T-helper 17 cell (primary cell): Measurements from ENCODE around the gene FRMPD4. TPM values are rescaled to one million over a fixed set of nuclear protein-coding genes. Genes with fewer than 3 reads are reported as not detected.

ENCODE experiments used
- ATAC-seq: fragments of 150-1000 bp; cut with Tn5 transposase; 2 replicates; pipeline ENCODE4 v1.10.0; 2021; ENCODE audit warnings: mild to moderate bottlenecking, moderate library complexity
- DNase-seq, 3 donors: peaks; one replicate each; pipeline versions ENCODE4 v3.0.0 to v3.0.0-alpha.2; 2020 to 2021
- H3K9me3 ChIP-seq: one replicate; pipeline ENCODE4 v1.7.0; 2013; ENCODE audit warnings: low read length, mild to moderate bottlenecking; ENCODE audit not compliant: control insufficient read depth, poor library complexity, severe bottlenecking
- H3K27ac Mint-ChIP-seq: one replicate; pipeline ENCODE4 v1.8.0; 2022; ENCODE audit warnings: mild to moderate bottlenecking, moderate library complexity, mixed read lengths
- H3K27me3 Mint-ChIP-seq: one replicate; pipeline ENCODE4 v1.8.0; 2022; ENCODE audit warnings: mixed read lengths
- H3K36me3 Mint-ChIP-seq: one replicate; pipeline ENCODE4 v1.8.0; 2022; ENCODE audit warnings: low read depth, mixed read lengths
- H3K4me1 Mint-ChIP-seq: one replicate; pipeline ENCODE4 v1.8.0; 2022; ENCODE audit warnings: mild to moderate bottlenecking, mixed read lengths
- H3K4me3 Mint-ChIP-seq: one replicate; pipeline ENCODE4 v1.8.0; 2022; ENCODE audit warnings: mild to moderate bottlenecking, moderate library complexity, mixed read lengths
- total RNA-seq, 4 donors: library from RNA in 2 of 4; stranded (reverse) in 2 of 4; gene quantifications; one replicate each; pipeline ENCODE4 v1.2.3 and lab custom pipeline; 2022 to 2026

Gene FRMPD4
- total RNA-seq, 2 donors from 2014 or later: not detected

DNA sequence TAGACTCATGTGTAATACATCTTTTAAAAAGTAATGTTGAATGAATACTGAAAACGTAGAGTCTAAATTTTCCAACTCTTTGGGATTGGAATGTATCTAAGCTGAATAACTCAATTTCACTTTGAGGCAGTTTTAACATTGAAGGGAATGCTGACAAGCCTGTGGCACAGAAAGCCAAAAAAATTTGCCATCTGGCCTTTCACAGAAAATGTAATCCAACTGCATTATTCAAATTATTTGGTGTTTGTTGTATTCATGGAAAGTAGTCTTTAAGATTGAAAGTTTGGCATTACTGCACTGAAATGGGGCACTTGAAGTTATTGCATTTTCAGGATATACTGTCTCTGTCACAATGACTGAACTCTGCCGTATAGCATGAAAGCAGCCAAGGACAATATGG, 186.9 kb downstream of the FRMPD4 start:
- no peak overlapping the region for H3K4me3 Mint-ChIP-seq
- ATAC-seq: no peak
- DNase-seq: no peak

DNA sequence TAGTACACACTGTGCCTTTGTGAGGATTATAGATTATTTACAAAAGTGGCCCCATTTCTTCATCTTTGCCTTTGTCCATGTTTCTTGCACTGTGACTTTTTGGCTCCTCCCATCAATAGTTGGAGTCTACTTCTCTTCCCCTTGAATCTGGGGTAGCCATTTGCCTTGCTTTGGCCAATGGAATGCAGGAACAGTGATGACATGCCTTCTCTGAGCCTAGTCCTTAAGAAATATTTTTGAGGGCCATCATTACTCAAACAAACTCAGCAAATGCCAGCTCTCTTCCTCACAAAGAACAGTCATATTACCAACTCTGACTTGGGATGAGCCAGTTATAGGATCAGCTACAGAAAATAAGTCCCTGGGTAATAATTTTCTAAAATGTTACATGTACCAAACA, 189.6 kb downstream of the FRMPD4 start:
- Mint-ChIP-seq H3K4me3 (no peak overlapping the region), H3K27me3 (no peaks in the 10 kb centered on the region), H3K36me3 (no peaks in the 10 kb centered on the region), H3K4me1 (no peaks in the 10 kb centered on the region), H3K27ac (no peak overlapping the region)
- DNase-seq: no peak
- H3K9me3 ChIP-seq: no peaks in the 10 kb centered on the region
- ATAC-seq: no peak

More for the DNA sequence above, 186.9 kb downstream of the FRMPD4 start:
- H3K9me3 ChIP-seq: no peaks in the 10 kb centered on the region
- Mint-ChIP-seq H3K4me1 (no peaks in the 10 kb centered on the region), H3K36me3 (no peaks in the 10 kb centered on the region), H3K27me3 (no peaks in the 10 kb centered on the region), H3K27ac (no peak overlapping the region)

DNA sequence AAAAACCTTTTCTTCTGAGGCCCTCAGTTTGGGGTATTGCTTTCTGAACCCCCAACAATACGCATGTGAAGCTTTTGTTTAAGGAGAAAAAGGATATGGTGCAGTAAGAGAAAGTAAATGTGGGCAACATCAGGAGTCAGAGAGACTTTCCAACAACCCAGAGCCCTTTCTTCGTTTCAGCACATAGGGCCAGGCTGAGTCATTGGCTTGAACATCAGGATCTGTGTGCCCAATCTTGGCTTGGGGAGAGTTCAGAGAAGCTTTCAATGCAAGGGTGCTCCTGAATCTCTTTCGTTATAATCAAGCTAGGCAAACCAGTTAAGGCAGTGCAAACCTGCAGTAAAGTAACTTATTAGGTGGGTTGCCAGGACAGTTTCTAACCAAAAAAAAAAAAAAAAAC, 191.2 kb downstream of the FRMPD4 start:
- H3K9me3 ChIP-seq: no peaks in the 10 kb centered on the region
- no peak for ATAC-seq
- H3K4me3 Mint-ChIP-seq: no peak overlapping the region

DNA sequence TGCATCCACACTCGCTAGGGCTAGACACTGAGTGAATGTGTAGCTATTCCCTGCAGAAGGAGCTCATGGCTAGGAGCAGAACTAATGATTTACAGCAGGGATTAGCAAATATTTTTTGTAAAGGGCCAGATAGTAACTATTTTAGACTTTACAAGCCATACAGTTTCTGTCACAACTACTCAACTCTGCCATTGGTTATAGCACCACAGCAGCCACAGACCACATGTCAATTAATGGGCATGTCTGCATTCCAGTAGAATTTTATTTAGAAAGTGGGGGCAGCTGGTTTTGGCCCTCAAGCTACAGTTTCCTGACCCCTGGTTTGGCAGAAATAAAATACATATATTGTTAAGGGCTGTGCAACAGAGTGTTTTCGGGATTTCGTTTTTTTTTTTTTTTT, 192.6 kb downstream of the FRMPD4 start:
- no peaks in the 10 kb centered on the region for H3K27me3 Mint-ChIP-seq
- no peaks in the 10 kb centered on the region for H3K4me1 Mint-ChIP-seq
- ATAC-seq (no peak), DNase-seq (no peak)
- H3K9me3 ChIP-seq: no peaks in the 10 kb centered on the region
- H3K27ac Mint-ChIP-seq: no peak overlapping the region
- no peaks in the 10 kb centered on the region for H3K36me3 Mint-ChIP-seq
- no peak overlapping the region for H3K4me3 Mint-ChIP-seq

More for the DNA sequence above, 191.2 kb downstream of the FRMPD4 start:
- H3K27ac Mint-ChIP-seq: no peak overlapping the region
- no peaks in the 10 kb centered on the region for H3K36me3 Mint-ChIP-seq
- H3K4me1 Mint-ChIP-seq: no peaks in the 10 kb centered on the region
- H3K27me3 Mint-ChIP-seq: no peaks in the 10 kb centered on the region
- DNase-seq: no peak

DNA sequence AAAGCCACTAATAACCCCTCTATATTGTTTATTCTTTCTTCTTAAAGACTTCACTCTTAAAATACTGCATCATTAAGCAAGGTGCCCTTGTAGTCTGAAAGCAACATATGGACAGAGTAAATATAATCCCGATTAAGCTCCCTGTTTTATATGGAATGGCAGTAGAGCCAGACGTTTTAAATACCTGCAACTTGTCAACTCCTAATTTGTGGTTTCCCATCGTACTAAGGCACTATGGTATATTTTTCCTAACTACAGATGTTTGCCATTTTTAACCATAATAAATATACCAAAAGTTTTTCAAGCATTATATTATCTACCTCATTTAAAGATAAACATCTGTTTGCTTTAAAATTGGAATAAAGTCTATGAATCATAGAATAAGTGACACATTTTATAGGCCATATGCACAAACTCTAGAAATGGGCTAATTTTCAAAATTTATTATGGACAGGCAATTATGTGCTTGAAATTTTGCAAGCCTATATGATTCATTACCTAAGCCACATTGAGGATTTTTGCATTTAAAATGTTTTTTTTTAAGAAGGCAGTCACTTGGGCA, 194.6 kb downstream of the FRMPD4 start:
- H3K36me3 Mint-ChIP-seq: no peaks in the 10 kb centered on the region
- H3K4me1 Mint-ChIP-seq: no peaks in the 10 kb centered on the region
- no peaks in the 10 kb centered on the region for H3K9me3 ChIP-seq
- no peak overlapping the region for H3K4me3 Mint-ChIP-seq
- no peaks in the 10 kb centered on the region for H3K27me3 Mint-ChIP-seq
- no peak overlapping the region for H3K27ac Mint-ChIP-seq
- DNase-seq (no peak), ATAC-seq (no peak)

DNA sequence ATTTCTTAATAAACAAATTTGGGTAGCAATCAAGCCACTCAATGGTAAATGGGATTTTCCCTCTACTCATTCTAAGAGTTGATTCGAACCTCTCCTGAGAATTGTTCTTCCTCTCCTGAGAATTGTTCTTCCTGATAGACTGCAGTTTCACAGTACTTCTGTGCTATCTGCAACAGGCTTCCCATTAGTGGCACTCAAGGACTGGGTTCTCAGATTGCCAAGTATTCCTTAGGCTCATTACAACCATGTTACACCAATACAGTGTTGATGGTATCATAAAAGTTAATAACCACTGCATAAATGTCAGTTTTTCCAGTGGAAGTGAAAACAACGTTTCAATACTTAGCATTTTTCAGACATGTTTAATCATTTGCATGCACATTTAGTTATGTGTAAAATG, 201.6 kb downstream of the FRMPD4 start:
- Mint-ChIP-seq H3K27ac (no peak overlapping the region), H3K4me1 (no peaks in the 10 kb centered on the region), H3K36me3 (no peaks in the 10 kb centered on the region), H3K27me3 (no peaks in the 10 kb centered on the region), H3K4me3 (no peak overlapping the region)
- DNase-seq (no peak), ATAC-seq (no peak)
- no peaks in the 10 kb centered on the region for H3K9me3 ChIP-seq

DNA sequence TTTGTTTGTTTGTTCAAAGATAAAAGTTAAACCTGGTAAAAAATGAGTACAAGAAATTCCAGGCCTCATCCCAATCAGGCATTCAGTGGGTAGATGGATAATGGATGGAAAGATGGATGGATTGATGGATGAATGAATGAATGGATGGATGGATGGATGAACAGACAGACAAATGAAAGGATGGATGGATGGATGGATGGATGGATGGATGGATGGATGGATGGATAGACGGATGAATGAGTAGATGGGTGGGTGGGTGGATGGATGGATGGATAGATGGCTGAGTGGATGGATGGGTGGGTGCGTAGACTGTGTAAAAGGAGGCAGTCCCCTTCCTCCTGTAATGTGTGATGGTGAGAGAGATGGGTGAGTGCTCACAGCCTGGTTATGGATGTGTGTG, 206.7 kb downstream of the FRMPD4 start:
- H3K9me3 ChIP-seq: no peaks in the 10 kb centered on the region
- Mint-ChIP-seq H3K36me3 (no peaks in the 10 kb centered on the region), H3K4me1 (peaks cover 2% of the 10 kb centered on the region), H3K27ac (no peak overlapping the region), H3K4me3 (no peak overlapping the region), H3K27me3 (no peaks in the 10 kb centered on the region)
- DNase-seq: no peak
- ATAC-seq: no peak

DNA sequence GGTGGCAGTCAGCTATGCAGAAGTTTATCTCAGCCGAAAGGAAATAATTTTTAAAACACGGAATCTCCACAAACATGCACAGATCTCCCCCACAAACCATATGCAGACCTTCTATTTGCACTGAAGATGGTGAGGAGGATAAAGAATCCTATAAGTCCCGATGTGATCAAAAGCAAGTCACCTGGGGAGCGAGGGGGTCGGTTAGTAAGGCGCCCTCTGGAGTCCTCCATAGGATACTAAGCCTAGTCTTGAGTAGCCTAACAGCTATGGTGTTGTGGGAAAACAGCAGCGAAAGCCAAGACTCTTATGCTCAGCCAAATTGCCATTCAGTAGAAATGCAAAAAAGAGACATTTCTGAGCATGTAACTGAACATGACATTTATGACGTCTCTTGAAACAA, 210.9 kb downstream of the FRMPD4 start:
- no peaks in the 10 kb centered on the region for H3K9me3 ChIP-seq
- H3K4me3 Mint-ChIP-seq: no peak overlapping the region
- no peaks in the 10 kb centered on the region for H3K36me3 Mint-ChIP-seq
- peaks cover 2% of the 10 kb centered on the region for H3K4me1 Mint-ChIP-seq
- no peak for ATAC-seq
- DNase-seq: no peak
- H3K27me3 Mint-ChIP-seq: no peaks in the 10 kb centered on the region
- H3K27ac Mint-ChIP-seq: no peak overlapping the region

DNA sequence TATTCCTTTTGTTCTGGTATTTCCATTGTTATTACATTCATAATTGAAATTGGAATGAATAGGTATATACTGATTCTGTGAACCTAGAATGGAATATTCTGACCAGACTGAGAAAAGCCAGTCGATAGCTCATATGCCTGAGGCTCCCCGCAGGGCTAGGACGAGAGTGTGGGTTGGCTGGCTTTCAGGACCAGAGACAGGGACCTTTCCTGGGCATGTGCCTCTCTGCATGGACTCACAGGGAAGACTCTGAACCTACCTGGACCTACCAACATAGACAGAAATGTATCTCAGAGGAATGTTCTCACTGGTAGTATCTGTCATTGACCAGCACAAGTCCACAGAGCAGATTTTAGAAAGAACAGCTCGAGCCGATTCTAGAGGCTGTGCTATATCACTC, 214.6 kb downstream of the FRMPD4 start:
- H3K36me3 Mint-ChIP-seq: no peaks in the 10 kb centered on the region
- no peaks in the 10 kb centered on the region for H3K27me3 Mint-ChIP-seq
- H3K4me3 Mint-ChIP-seq: no peak overlapping the region
- no peak for ATAC-seq
- H3K9me3 ChIP-seq: no peaks in the 10 kb centered on the region
- no peak overlapping the region for H3K27ac Mint-ChIP-seq
- peaks cover 2% of the 10 kb centered on the region for H3K4me1 Mint-ChIP-seq
- no peak for DNase-seq

DNA sequence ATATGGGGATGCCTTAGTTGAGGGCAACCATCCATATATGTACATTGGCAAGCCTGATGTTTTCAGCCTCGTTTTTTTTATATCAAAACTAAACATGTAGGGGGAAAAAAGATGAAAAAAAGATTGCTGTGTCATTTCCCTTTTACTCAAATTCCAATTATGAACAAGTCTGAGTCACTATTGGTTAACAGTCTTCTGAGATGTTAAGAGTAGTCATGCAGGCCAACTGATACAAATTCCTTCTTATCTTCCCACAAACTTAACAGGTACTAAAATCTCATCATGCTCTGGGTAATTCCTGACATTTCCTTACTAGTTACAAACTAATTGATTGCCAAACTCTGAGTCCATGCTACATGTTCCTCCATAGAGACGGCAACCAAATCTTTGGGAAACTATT, 222.1 kb downstream of the FRMPD4 start:
- no peaks in the 10 kb centered on the region for H3K4me1 Mint-ChIP-seq
- no peak for ATAC-seq
- no peak for DNase-seq
- no peaks in the 10 kb centered on the region for H3K36me3 Mint-ChIP-seq
- no peaks in the 10 kb centered on the region for H3K27me3 Mint-ChIP-seq
- H3K9me3 ChIP-seq: no peaks in the 10 kb centered on the region
- no peak overlapping the region for H3K4me3 Mint-ChIP-seq
- H3K27ac Mint-ChIP-seq: no peak overlapping the region

DNA sequence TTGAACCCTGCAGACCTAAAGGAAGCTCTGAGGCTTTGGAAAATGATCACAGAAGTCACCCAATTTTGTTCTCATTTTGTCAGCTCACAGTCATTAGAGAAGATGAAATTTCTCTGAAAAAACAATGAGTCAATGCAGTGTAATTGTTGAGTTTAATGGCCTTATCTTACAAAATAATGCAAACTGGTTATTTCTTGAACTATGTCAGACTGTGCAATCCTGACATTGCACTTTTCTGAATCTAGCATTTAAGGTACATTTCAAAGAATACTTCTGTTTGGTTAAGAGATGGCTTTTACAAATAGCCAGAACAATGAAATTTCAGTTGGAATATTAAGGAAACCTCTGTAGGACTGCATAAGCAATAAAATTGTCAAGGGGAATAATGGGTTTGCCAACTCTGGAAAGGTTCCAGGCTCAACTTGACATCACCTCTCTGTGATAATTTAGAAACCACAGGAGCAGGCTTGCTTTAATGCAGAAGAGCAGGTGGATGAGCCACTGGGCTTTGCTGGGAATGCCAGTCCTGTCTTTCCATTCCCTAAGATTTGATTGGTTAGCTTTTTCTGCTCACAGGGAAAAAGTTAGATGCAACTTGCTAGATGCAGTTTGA, 222.8 kb downstream of the FRMPD4 start:
- H3K27ac Mint-ChIP-seq: no peak overlapping the region
- DNase-seq (no peak), ATAC-seq (no peak)
- no peaks in the 10 kb centered on the region for H3K9me3 ChIP-seq
- no peaks in the 10 kb centered on the region for H3K27me3 Mint-ChIP-seq
- H3K4me3 Mint-ChIP-seq: no peak overlapping the region
- H3K36me3 Mint-ChIP-seq: no peaks in the 10 kb centered on the region
- H3K4me1 Mint-ChIP-seq: no peaks in the 10 kb centered on the region

DNA sequence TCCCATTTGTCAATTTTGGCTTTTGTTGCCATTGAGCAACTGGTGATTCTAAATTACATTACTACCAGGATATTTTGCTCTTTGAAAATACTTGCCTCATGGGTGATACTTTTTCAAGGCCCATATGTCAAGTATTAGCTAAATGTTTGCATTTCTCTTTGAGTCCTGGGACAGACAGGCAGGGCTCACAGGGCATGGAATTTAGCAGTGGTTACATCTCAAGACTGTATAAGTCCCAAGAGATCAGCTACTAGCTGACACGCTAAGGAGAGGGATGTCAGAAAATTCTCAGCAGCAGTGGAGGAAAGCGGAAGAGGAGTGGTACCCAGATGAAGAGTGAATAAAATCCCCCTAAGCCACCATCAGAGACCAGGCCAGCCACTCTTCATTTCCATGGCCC, 224.9 kb downstream of the FRMPD4 start:
- H3K27me3 Mint-ChIP-seq: no peaks in the 10 kb centered on the region
- ATAC-seq (no peak), DNase-seq (no peak)
- H3K4me1 Mint-ChIP-seq: no peaks in the 10 kb centered on the region
- no peak overlapping the region for H3K4me3 Mint-ChIP-seq
- no peaks in the 10 kb centered on the region for H3K9me3 ChIP-seq
- H3K36me3 Mint-ChIP-seq: no peaks in the 10 kb centered on the region
- no peak overlapping the region for H3K27ac Mint-ChIP-seq

DNA sequence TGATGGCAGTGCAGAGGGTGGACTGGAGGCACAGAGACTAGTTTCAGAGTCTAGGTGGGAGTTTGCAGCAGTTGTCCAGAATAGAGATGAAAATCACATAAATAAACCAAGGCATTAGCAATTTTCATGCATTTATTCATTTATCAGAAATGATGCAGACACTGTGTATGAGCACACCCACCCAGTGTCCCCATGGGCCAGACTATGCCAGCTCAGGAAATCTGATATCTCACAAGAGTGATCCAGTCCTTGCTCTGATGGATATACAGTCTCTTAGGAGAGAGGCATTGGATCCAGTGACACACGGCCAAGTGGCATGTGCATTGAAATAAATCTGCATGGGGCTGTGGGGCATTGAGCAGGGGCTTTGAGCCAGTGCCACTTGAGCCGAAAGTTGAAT, 228.2 kb downstream of the FRMPD4 start:
- DNase-seq (no peak), ATAC-seq (no peak)
- H3K36me3 Mint-ChIP-seq: no peaks in the 10 kb centered on the region
- H3K4me1 Mint-ChIP-seq: no peaks in the 10 kb centered on the region
- no peak overlapping the region for H3K27ac Mint-ChIP-seq
- H3K27me3 Mint-ChIP-seq: no peaks in the 10 kb centered on the region
- no peaks in the 10 kb centered on the region for H3K9me3 ChIP-seq
- no peak overlapping the region for H3K4me3 Mint-ChIP-seq

DNA sequence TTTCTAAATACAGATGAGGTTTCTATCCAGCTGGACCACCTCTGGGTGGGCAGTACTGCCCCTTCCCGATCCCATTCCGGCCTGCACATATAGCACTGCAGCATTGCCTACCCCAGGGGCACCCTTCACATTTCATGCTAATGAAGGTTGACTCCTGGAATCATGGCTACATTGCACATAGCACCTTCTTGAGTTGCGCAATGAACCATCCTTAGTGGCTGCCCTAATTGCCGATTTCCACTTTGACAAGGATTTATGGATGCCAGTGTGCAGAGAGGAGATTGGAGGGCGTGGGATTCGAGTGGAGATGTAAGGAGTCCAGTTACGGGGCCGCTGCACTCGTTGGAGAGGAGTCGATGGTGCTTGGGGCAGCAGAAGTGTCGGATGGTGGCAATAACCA, 229.0 kb downstream of the FRMPD4 start:
- Mint-ChIP-seq H3K27me3 (no peaks in the 10 kb centered on the region), H3K36me3 (no peaks in the 10 kb centered on the region), H3K4me3 (no peak overlapping the region), H3K27ac (no peak overlapping the region), H3K4me1 (no peaks in the 10 kb centered on the region)
- no peak for DNase-seq
- no peaks in the 10 kb centered on the region for H3K9me3 ChIP-seq
- no peak for ATAC-seq
